H1 (cell line): ENCODE measurements around the gene ILK. TPM values are rescaled to one million over a fixed set of nuclear protein-coding genes. Genes with fewer than 3 reads are reported as not detected.

Experiments used
- CTCF ChIA-PET: fragments of 300-600 bp; sonication (Branson Sonifier 250); formaldehyde crosslinking; loops from one replicate; lab custom pipeline; 2021; ENCODE audit not compliant: partially characterized antibody; lab: Charles Lee
- POLR2A ChIA-PET: fragments of 300-600 bp; sonication (Branson Sonifier 250); formaldehyde crosslinking; loops from one replicate; lab custom pipeline; 2021; ENCODE audit warnings: inconsistent platforms; ENCODE audit not compliant: partially characterized antibody; lab: Charles Lee
- DNase-seq, 2 experiments: peaks; one replicate each; pipeline versions ENCODE4 v3.0.0 to v3.0.0-alpha.2; 2010 to 2022; ENCODE audit warnings: low spot score in 2 of 2, low read depth in 1 of 2, mixed read lengths in 1 of 2
- FAIRE-seq: peaks from 2 replicates; lab custom pipeline; 2011; peaks lifted over from hg19 to GRCh38; lab: Jason Lieb, UNC
- H2AFZ ChIP-seq: 2 replicates; pipeline ENCODE4 v1.8.1; 2012; ENCODE audit warnings: low read length, inconsistent platforms
- H2AK5ac ChIP-seq: 2 replicates; pipeline ENCODE4 v1.6.1; 2013; ENCODE audit warnings: low read depth, low read length
- H2BK120ac ChIP-seq: replicated peaks from 2 replicates; pipeline ENCODE3; 2013; ENCODE audit warnings: low read depth, low read length, inconsistent platforms
- H2BK12ac ChIP-seq: 2 replicates; pipeline ENCODE4 v1.6.1; 2013; ENCODE audit warnings: low read depth, low read length
- H2BK15ac ChIP-seq: 2 replicates; pipeline ENCODE4 v1.6.1; 2013; ENCODE audit warnings: low read length
- H2BK20ac ChIP-seq: 2 replicates; pipeline ENCODE4 v1.6.1; 2013; ENCODE audit warnings: low read length
- H2BK5ac ChIP-seq: 2 replicates; pipeline ENCODE4 v1.6.1; 2013; ENCODE audit warnings: low read depth, low read length
- H3K14ac ChIP-seq: 2 replicates; pipeline ENCODE4 v1.6.1; 2013; ENCODE audit warnings: inconsistent platforms; ENCODE audit not compliant: insufficient read length
- H3K18ac ChIP-seq: 2 replicates; pipeline ENCODE4 v1.6.1; 2013; ENCODE audit warnings: low read length; ENCODE audit errors: extremely low read depth
- H3K23ac ChIP-seq: 2 replicates; pipeline ENCODE4 v1.6.1; 2013; ENCODE audit warnings: inconsistent platforms; ENCODE audit not compliant: insufficient read length
- H3K23me2 ChIP-seq: 2 replicates; pipeline ENCODE4 v1.6.1; 2013; ENCODE audit warnings: low read depth, low read length
- H3K27ac ChIP-seq: 2 replicates; pipeline ENCODE4 v1.6.1; 2011; ENCODE audit warnings: low read depth, low read length, inconsistent platforms
- H3K27me3 ChIP-seq, 4 experiments: replicated peaks in 1 of 4; 1 replicate in 1 of 4; 2 replicates in 3 of 4; pipeline versions ENCODE4 v1.6.1 to v1.8.1; 2011 to 2013; ENCODE audit warnings: low read length in 3 of 4, mild to moderate bottlenecking in 3 of 4, inconsistent platforms in 2 of 4, mixed read lengths in 2 of 4, moderate library complexity in 1 of 4; ENCODE audit not compliant: control insufficient read depth in 3 of 4, insufficient read depth in 3 of 4; ENCODE audit errors: extremely low read depth in 1 of 4
- H3K36me3 ChIP-seq, 4 experiments: 2 replicates each; pipeline versions ENCODE4 v1.6.1 to v1.8.1; 2011 to 2013; ENCODE audit warnings: mild to moderate bottlenecking in 4 of 4, low read length in 3 of 4, moderate library complexity in 2 of 4, control low read depth in 1 of 4, inconsistent platforms in 1 of 4; ENCODE audit not compliant: insufficient read depth in 4 of 4, control insufficient read depth in 2 of 4
- H3K4ac ChIP-seq: replicated peaks from 2 replicates; pipeline ENCODE3; 2013; ENCODE audit warnings: low read length, low read depth, mixed read lengths, inconsistent platforms; ENCODE audit not compliant: insufficient read length
- H3K4me1 ChIP-seq, 4 experiments: replicated peaks in 1 of 4; 1 replicate in 1 of 4; 2 replicates in 3 of 4; pipeline versions ENCODE4 v1.6.1 to v1.8.1; 2011 to 2013; ENCODE audit warnings: low read length in 3 of 4, inconsistent platforms in 2 of 4, mixed read lengths in 1 of 4; ENCODE audit not compliant: insufficient read depth in 4 of 4, control insufficient read depth in 3 of 4
- H3K4me2 ChIP-seq, 2 experiments: 2 replicates each; pipeline versions ENCODE4 v1.6.1 to v1.8.1; 2011 to 2013; ENCODE audit warnings: low read depth in 2 of 2, low read length in 2 of 2, control low read depth in 1 of 2, inconsistent platforms in 1 of 2, mild to moderate bottlenecking in 1 of 2; ENCODE audit not compliant: insufficient read depth in 1 of 2
- H3K4me3 ChIP-seq, 4 experiments: fragments of 200-600, 300-600 bp in 1 of 4; sonication (generic), shearing (Covaris generic), sonication (Bioruptor Twin) in 1 of 4; 2 replicates each; pipeline versions ENCODE4 v1.5.1 to v1.8.1; 2011 to 2016; ENCODE audit warnings: low read length in 4 of 4, low read depth in 3 of 4, control low read depth in 2 of 4, inconsistent platforms in 2 of 4, mild to moderate bottlenecking in 2 of 4, mixed read lengths in 1 of 4, moderate library complexity in 1 of 4; ENCODE audit not compliant: insufficient read depth in 2 of 4; ENCODE audit errors: extremely low read depth in 1 of 4
- H3K56ac ChIP-seq: replicated peaks from 2 replicates; pipeline ENCODE3; 2013; ENCODE audit warnings: low read depth, mild to moderate bottlenecking, mixed read lengths, low read length, inconsistent platforms; ENCODE audit not compliant: insufficient read length
- H3K79me1 ChIP-seq: 2 replicates; pipeline ENCODE4 v1.6.1; 2013; ENCODE audit warnings: low read depth, low read length, control low read depth
- H3K79me2 ChIP-seq, 2 experiments: 2 replicates each; pipeline versions ENCODE4 v1.6.1 to v1.8.1; 2012 to 2013; ENCODE audit warnings: low read length in 2 of 2, mild to moderate bottlenecking in 2 of 2, inconsistent platforms in 1 of 2; ENCODE audit not compliant: insufficient read depth in 2 of 2, control insufficient read depth in 1 of 2
- H3K9ac ChIP-seq, 4 experiments: replicated peaks in 1 of 4; 1 replicate in 1 of 4; 2 replicates in 3 of 4; pipeline versions ENCODE4 v1.6.1 to v1.8.1; 2011 to 2013; ENCODE audit warnings: low read depth in 3 of 4, low read length in 3 of 4, control low read depth in 2 of 4, mild to moderate bottlenecking in 2 of 4, moderate library complexity in 2 of 4, inconsistent platforms in 1 of 4; ENCODE audit errors: extremely low read depth in 1 of 4
- H3K9me3 ChIP-seq, 2 experiments: 2 replicates each; pipeline versions ENCODE4 v1.6.1 to v1.8.1; 2012 to 2013; ENCODE audit warnings: mild to moderate bottlenecking in 2 of 2, moderate library complexity in 2 of 2, control low read depth in 1 of 2, inconsistent platforms in 1 of 2, low read depth in 1 of 2, low read length in 1 of 2, mixed read lengths in 1 of 2; ENCODE audit not compliant: insufficient read depth in 2 of 2
- H4K20me1 ChIP-seq, 2 experiments: replicated peaks in 1 of 2; 2 replicates each; pipeline versions ENCODE3 to v1.8.1; 2011 to 2013; ENCODE audit warnings: inconsistent platforms in 2 of 2, low read length in 2 of 2, mild to moderate bottlenecking in 1 of 2; ENCODE audit not compliant: insufficient read depth in 2 of 2, control insufficient read depth in 1 of 2
- H4K5ac ChIP-seq: 2 replicates; pipeline ENCODE4 v1.6.1; 2013; ENCODE audit warnings: low read length, low read depth, mixed read lengths, inconsistent platforms; ENCODE audit not compliant: insufficient read length
- H4K8ac ChIP-seq: 2 replicates; pipeline ENCODE4 v1.8.0; 2013; ENCODE audit warnings: mild to moderate bottlenecking, moderate library complexity, low read length, inconsistent platforms; ENCODE audit not compliant: insufficient read depth; ENCODE audit errors: extremely low read depth
- H4K91ac ChIP-seq: replicated peaks from 2 replicates; pipeline ENCODE3; 2013; ENCODE audit warnings: low read length, mixed read lengths, inconsistent platforms; ENCODE audit not compliant: insufficient read length
- BRCA1 ChIP-seq: IDR thresholded peaks from 2 replicates; pipeline ENCODE4 v1.6.1; 2012; ENCODE audit warnings: low read depth, low read length, improper control_type of control experiment
- CBX8 ChIP-seq: fragments of 300-800, 300-1000 bp; sonication (generic); IDR thresholded peaks from 2 replicates; pipeline ENCODE4 v1.7.1; 2016; ENCODE audit warnings: low read depth, low read length, borderline replicate concordance
- FOSL1 ChIP-seq: IDR thresholded peaks from 2 replicates; pipeline ENCODE4 v1.6.1; 2011; ENCODE audit warnings: mild to moderate bottlenecking, low read depth, low read length, moderate library complexity; ENCODE audit not compliant: insufficient read depth
- JUND ChIP-seq: IDR thresholded peaks from 2 replicates; pipeline ENCODE4 v1.6.1; 2011; ENCODE audit warnings: mild to moderate bottlenecking, improper control_type of control experiment, low read length
- TAF7 ChIP-seq: optimal IDR thresholded peaks from 2 replicates; pipeline ENCODE3; 2011; ENCODE audit warnings: low read depth, mild to moderate bottlenecking, inconsistent platforms, low read length, moderate library complexity, borderline replicate concordance
- TEAD4 ChIP-seq: IDR thresholded peaks from 2 replicates; pipeline ENCODE4 v1.6.1; 2012; ENCODE audit warnings: low read depth, low read length, inconsistent platforms, mixed read lengths
- YY1 ChIP-seq: IDR thresholded peaks from 2 replicates; pipeline ENCODE4 v1.6.1; 2011; ENCODE audit warnings: low read depth, mild to moderate bottlenecking, low read length
- whole genome bisulfite sequencing, 2 experiments: shearing (Covaris generic) in 1 of 2; methylation state at CpG; one replicate each; pipeline versions ENCODE4 v1.1.6 to v1.1.7; 2013 to 2015; ENCODE audit warnings: low lambda C conversion rate in 2 of 2, mixed read lengths in 2 of 2, inconsistent platforms in 1 of 2, low coverage in 1 of 2, missing lambda C conversion rate in 1 of 2; ENCODE audit not compliant: insufficient replicate concordance in 2 of 2, insufficient coverage in 1 of 2, insufficient read length in 1 of 2; ENCODE audit errors: extremely low coverage in 1 of 2, missing lambda C conversion rate in 1 of 2; 5-methylcytosine and 5-hydroxymethylcytosine counted together
- polyA plus RNA-seq, 7 experiments: library from polyadenylated mRNA; depleted of rRNA in 3 of 7; stranded (reverse) in 5 of 7; unstranded in 2 of 7; fragments of >200 nt in 5 of 7; fragments of 200-250 nt in 2 of 7; gene quantifications; 1 replicate in 5 of 7; 2 replicates in 1 of 7; 4 replicates in 1 of 7; pipeline versions ENCODE4 v1.2.1 to v1.2.3, GENCODE V29; 2011 to 2013; ENCODE audit warnings: missing spikeins in 2 of 7, mixed read lengths in 2 of 7
- total RNA-seq: library from RNA; stranded (reverse); fragmentation: NEBNext Ultra II Directional; extraction: Animal tissue kit (Norgen Biotek cat#: 25700); gene quantifications from 2 replicates; pipeline ENCODE4 v1.2.1, GENCODE V29; 2021

Gene ILK
- total and polyA plus RNA-seq, 2 of the 8 experiments (the other 6 are each of a cell fraction or from before 2014, with no cell fraction given) = 91.4 to 132 TPM

- H4K91ac ChIP-seq = no peak overlapping the region
- no peak overlapping the region for H3K27ac ChIP-seq
- no peak overlapping the region for H2BK20ac ChIP-seq
- H3K36me3 ChIP-seq = peaks cover 0 to 3% (median 1%) of the 10 kb centered on the region in 4 experiments; a peak in 3 of 8 replicates
- H2BK15ac ChIP-seq = no peak overlapping the region
- peaks cover 12% of the 10 kb centered on the region for H3K23me2 ChIP-seq
- no peak overlapping the region for H2BK5ac ChIP-seq
- no peaks in the 10 kb centered on the region; the same call in none of the 2 replicates for H3K79me1 ChIP-seq
- ChIA-PET POLR2A (interaction anchor here (1.0 to 1.9 kb wide), 4 partner anchors 10 to 55 kb away, joined by 3 to 9 read pairs (median 4); partner anchors contain the start of genes MRPL17, TAF10 and TPP1), CTCF (interaction anchor here (0.5 to 1.4 kb wide), 4 partner anchors 10 to 126 kb away, joined by 3 to 4 read pairs (median 3); no protein-coding TSS in a partner anchor)
- H2AFZ ChIP-seq = no peak overlapping the region
- no peak overlapping the region for H3K4me3 ChIP-seq
- H2BK120ac ChIP-seq = no peak overlapping the region
- H3K23ac ChIP-seq = no peak overlapping the region
- peaks cover 0 to 6% (median 2%) of the 10 kb centered on the region in 4 experiments; a peak in 3 of 7 replicates for H3K4me1 ChIP-seq
- H3K14ac ChIP-seq = no peak overlapping the region
- H3K27me3 ChIP-seq = peaks cover 13 to 43% (median 34%) of the 10 kb centered on the region in 4 experiments
- no peaks in the 10 kb centered on the region for H3K79me2 ChIP-seq
- peaks cover 5 to 10% of the 10 kb centered on the region in 2 experiments for H4K20me1 ChIP-seq
- DNase-seq = no peak
- no peak overlapping the region for H3K56ac ChIP-seq
- H3K4ac ChIP-seq = no peak overlapping the region
- no peak for TF ChIP-seq YY1
- no peak for TF ChIP-seq TAF7
- TF ChIP-seq TEAD4 = no peak
- TF ChIP-seq BRCA1 = no peak
- no peak for TF ChIP-seq FOSL1
- TF ChIP-seq CBX8 = no peak
- no peak for TF ChIP-seq JUND
- no peak overlapping the region for H3K18ac ChIP-seq
- H2AK5ac ChIP-seq = no peak overlapping the region
- no peak overlapping the region for H4K8ac ChIP-seq
- H3K4me2 ChIP-seq = no peak overlapping the region
- H2BK12ac ChIP-seq = no peak overlapping the region
- no peak overlapping the region for H3K9ac ChIP-seq
- 87% methylated on average over 4 of the region's 4 CpGs; no CpG with 5 or more reads in 1 of the 2 experiments for WGBS, 2 experiments
- no peak for FAIRE-seq
- H4K5ac ChIP-seq = no peak overlapping the region
- H3K9me3 ChIP-seq = no peaks in the 10 kb centered on the region
These were observed 25.0 kb downstream of the ILK start for GRCh38 chr11:6628526-6628925.
